Measurements from ENCODE around the gene PAGR1. TPM values are rescaled to one million over a fixed set of nuclear protein-coding genes. Genes with fewer than 3 reads are reported as not detected.

The PAGR1 gene
- total RNA-seq, 1 donor from 2014 or later = 12.9 TPM

DNA sequence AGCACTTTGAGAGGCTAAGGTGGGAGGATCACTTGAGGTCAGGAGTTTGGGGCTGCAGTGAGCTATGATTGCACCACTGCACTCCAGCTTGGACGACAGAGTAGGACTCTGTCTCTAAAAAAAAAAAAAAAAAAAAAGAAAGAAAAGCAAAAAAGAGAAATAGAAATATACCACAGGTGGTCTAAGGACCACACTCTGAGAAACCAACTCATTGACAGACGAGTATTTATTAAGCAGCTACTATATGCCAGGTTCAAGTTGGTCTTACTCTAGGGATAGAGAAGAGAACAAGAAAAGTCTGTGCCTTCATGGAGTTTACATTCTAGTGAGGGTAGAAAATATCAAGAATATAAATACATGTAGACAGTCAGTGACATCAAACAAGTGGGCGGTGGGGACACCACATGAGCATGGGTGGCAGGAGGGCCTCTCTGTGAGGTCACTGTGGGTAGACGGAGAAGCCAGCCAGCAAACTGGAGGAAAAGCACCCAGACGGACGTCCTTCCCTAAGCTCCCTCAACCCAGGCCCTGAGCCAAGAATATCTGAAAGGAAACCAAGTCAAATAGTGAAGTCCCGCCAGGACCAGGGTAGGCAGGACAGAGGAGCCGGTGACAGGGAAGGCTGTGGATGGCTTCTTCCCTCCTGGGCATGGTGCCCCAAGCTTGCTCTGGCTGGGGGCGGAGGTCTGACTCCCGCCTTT, 42.3 kb downstream of the PAGR1 start:
- no peak overlapping the region for H3K4me3 ChIP-seq
- no peak overlapping the region for H3K27ac ChIP-seq (replicated peaks)
- H3K9me3 ChIP-seq (replicated peaks) = no peaks in the 10 kb centered on the region
- TF ChIP-seq, protein P1, sequence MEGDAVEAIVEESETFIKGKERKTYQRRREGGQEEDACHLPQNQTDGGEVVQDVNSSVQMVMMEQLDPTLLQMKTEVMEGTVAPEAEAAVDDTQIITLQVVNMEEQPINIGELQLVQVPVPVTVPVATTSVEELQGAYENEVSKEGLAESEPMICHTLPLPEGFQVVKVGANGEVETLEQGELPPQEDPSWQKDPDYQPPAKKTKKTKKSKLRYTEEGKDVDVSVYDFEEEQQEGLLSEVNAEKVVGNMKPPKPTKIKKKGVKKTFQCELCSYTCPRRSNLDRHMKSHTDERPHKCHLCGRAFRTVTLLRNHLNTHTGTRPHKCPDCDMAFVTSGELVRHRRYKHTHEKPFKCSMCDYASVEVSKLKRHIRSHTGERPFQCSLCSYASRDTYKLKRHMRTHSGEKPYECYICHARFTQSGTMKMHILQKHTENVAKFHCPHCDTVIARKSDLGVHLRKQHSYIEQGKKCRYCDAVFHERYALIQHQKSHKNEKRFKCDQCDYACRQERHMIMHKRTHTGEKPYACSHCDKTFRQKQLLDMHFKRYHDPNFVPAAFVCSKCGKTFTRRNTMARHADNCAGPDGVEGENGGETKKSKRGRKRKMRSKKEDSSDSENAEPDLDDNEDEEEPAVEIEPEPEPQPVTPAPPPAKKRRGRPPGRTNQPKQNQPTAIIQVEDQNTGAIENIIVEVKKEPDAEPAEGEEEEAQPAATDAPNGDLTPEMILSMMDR (IDR thresholded peaks at IDR 0.05; ENCODE audit: borderline replicate concordance) = no peak
- no peaks in the 10 kb centered on the region for H3K27me3 ChIP-seq (ENCODE audit: low read depth)
- intact Hi-C loops (cut with micrococcal nuclease) = no loop called here
- no peak for DNase-seq
- peaks cover 34% of the 10 kb centered on the region for H3K4me1 ChIP-seq
- peaks cover 33% of the 10 kb centered on the region for H3K36me3 ChIP-seq

DNA sequence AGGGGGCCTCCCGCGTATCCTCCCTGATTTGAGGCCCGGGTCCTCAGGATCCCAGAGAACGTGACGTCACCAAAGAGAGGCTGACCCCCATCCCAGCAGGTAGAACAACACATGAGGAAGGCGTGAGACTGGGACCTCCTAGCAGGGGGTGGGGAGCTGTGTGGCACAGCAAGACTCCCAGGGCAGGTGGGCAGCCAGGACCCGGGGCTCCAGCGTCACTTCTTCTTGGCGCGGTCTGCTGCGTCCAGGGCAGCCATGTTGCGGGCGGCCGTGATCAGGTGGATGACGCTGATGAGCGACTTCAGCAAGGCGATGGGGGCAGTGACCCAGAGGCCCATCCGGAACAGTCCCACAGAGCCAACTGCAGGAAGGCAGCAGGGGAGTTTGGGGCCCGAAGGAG, 43.0 kb downstream of the PAGR1 start:
- TF ChIP-seq, protein P1 (IDR thresholded peaks at IDR 0.05; ENCODE audit: borderline replicate concordance) = no peak
- no peaks in the 10 kb centered on the region for H3K9me3 ChIP-seq (replicated peaks)
- no peaks in the 10 kb centered on the region for H3K27me3 ChIP-seq (ENCODE audit: low read depth)
- DNase-seq = no peak
- H3K4me3 ChIP-seq = no peak overlapping the region
- no peak overlapping the region for H3K27ac ChIP-seq (replicated peaks)
- intact Hi-C loops (cut with micrococcal nuclease) = no loop called here
- peaks cover 33% of the 10 kb centered on the region for H3K36me3 ChIP-seq
- H3K4me1 ChIP-seq = peaks cover 38% of the 10 kb centered on the region

DNA sequence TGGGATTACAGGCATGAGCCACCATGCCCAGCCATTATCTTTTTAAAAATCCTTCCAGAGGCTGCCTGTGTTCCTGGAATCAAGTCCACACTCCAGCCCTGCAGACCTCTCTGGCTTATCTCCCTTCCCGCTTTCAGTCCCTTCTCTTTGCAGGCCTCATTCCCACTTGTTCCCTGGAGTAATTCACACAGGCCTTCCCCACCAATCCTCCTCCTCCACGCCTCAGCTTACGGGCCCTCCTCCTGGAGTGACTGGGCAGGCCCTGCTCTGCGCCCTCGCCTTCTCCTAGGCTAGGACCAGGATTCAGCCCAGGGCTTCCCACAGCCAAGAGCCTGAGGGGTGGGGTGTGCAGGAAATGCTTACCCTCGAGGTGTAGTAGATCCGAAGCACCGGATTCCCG, 44.3 kb downstream of the PAGR1 start:
- DNase-seq = peak; percentile 41
- Histone ChIP-seq H3K27me3 (ENCODE audit: low read depth) (no peaks in the 10 kb centered on the region), H3K27ac (replicated peaks) (no peak overlapping the region), H3K4me3 (no peak overlapping the region), H3K4me1 (peaks cover 38% of the 10 kb centered on the region), H3K36me3 (peaks cover 33% of the 10 kb centered on the region), H3K9me3 (replicated peaks) (no peaks in the 10 kb centered on the region)
- TF ChIP-seq, protein P1 (IDR thresholded peaks at IDR 0.05; ENCODE audit: borderline replicate concordance) = no peak
- intact Hi-C loops (cut with micrococcal nuclease) = no loop called here

DNA sequence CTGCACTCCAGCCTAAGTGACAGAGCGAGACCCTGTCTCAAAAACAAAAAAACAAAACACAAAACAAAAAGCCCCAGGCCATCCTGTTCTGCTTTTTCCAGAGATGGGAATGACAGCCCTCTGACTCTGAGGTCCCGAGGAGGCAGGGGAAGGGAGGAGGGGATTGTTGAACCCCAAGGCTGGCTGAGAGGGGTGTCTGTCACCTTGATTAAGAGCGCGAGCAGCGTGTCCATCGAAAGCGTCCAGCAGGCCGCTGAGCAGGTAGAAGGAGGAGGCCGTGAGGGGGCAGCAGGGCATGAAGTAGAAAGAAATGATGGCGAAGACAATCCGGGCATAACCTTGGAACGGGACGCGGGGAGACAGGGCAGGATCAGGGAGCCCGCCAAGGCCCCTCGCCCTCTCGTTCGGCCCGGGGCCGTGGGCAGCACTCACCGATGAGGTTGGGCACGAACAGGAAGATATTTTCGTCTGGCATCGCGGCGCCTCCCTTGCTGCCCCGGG, 46.5 kb downstream of the PAGR1 start:
- DNase-seq = peak; percentile 24
- Histone ChIP-seq H3K4me1 (peaks cover 31% of the 10 kb centered on the region), H3K27ac (replicated peaks) (peak overlapping the region; percentile 94), H3K9me3 (replicated peaks) (no peaks in the 10 kb centered on the region), H3K4me3 (peak overlapping the region; percentile 95), H3K36me3 (peaks cover 33% of the 10 kb centered on the region), H3K27me3 (ENCODE audit: low read depth) (no peaks in the 10 kb centered on the region)
- TF ChIP-seq, protein P1 (IDR thresholded peaks at IDR 0.05; ENCODE audit: borderline replicate concordance) = no peak
- intact Hi-C loops (cut with micrococcal nuclease) = no loop called here

DNA sequence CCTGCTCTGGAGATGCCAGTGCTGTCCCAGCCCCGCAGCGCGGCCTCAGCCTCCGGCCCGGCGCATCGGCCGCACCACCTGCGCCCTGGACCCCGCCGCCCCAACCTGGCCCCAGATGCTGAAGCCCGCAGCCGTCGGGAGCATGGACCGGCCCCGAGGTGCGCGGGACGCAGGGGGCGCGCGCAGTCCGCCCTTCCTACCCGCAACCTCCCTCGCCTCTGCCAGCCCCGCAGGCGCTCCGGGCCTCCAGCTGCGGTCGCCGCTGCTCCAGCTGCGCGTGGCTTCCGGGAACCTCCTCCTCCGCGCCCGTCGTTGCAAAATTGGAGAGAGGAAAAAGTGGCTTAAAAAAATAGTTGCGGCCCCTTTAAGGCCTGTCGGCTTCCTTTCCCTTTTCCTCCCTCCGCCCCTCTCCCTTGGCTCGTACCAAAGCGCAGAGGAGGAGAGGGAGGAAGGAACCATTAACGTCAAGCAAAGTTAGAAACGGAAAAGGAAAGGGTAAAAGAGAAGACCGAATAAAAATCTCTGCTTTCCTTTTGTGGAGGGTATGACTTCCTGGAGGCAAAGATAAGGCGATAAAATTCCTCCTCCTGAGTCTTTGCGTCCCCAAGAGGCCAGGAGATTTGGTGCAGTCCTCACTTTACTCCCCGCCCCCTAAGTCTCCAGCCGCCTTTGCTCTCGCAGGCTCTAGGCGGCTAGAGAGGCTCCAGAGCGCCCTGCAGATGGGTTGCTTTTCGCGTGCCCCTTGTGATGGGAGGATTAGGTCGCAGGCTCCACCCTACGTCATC, 47.1 kb downstream of the PAGR1 start, which contains the start of gene CDIPT:
Gene CDIPT (minus strand): TSS at position 343 of the 785 bp plus-strand sequence. CDS start 369 bp downstream, outside the sequence.
- Histone ChIP-seq H3K36me3 (peaks cover 33% of the 10 kb centered on the region), H3K4me1 (peaks cover 31% of the 10 kb centered on the region), H3K27me3 (ENCODE audit: low read depth) (no peaks in the 10 kb centered on the region), H3K9me3 (replicated peaks) (no peaks in the 10 kb centered on the region), H3K4me3 (peak within 1 kb of the TSS; percentile 95), H3K27ac (replicated peaks) (peak within 1 kb of the TSS; percentile 94)
- TF ChIP-seq, protein P1 (IDR thresholded peaks at IDR 0.05; ENCODE audit: borderline replicate concordance) = peak; percentile 60
- DNase-seq = peak; percentile 93
- intact Hi-C loops (cut with micrococcal nuclease) = no loop called here
